ENCODE results near the gene ARL15.

DNA sequence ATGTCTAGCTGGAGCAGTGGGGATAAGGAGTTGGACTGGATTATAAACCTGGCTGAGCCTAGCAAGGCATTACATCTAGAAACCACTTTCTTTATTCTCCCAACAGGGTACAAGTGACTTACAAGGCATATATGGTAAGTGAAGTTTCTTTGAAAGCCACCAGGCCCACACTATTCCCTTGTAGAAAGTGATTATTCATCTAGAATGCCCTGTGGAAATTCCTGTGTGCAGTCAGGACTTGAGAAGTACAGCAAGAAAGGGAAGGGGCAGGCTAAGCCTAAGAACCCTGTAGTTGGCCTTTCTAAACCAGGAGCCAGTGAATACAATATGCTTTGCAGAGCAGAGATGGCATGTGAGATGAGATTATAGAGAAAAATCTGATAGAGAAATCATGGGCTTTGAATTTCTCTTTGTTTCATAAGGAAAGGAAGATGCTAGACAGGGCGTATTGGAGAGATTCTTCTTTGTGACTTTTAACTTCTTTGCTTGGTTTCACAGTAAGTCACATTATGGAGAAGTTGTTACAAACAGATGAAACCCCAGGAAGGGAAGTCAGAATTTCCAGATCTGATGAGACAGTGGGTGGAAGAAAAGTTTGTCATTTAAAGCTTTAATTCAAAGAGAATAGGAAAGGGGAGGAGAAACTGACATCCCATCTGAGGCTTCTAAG lies 428.2 kb downstream of the ARL15 start:
- no peak for TF ChIP-seq POLR2A (IDR thresholded peaks at IDR 0.05)
- TF ChIP-seq, protein P1, sequence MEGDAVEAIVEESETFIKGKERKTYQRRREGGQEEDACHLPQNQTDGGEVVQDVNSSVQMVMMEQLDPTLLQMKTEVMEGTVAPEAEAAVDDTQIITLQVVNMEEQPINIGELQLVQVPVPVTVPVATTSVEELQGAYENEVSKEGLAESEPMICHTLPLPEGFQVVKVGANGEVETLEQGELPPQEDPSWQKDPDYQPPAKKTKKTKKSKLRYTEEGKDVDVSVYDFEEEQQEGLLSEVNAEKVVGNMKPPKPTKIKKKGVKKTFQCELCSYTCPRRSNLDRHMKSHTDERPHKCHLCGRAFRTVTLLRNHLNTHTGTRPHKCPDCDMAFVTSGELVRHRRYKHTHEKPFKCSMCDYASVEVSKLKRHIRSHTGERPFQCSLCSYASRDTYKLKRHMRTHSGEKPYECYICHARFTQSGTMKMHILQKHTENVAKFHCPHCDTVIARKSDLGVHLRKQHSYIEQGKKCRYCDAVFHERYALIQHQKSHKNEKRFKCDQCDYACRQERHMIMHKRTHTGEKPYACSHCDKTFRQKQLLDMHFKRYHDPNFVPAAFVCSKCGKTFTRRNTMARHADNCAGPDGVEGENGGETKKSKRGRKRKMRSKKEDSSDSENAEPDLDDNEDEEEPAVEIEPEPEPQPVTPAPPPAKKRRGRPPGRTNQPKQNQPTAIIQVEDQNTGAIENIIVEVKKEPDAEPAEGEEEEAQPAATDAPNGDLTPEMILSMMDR (IDR thresholded peaks at IDR 0.05): no peak
